ENCODE results near the gene SOX10. TPM values are rescaled to one million over a fixed set of nuclear protein-coding genes. Genes with fewer than 3 reads are reported as not detected.
A peak's percentile ranks its signal among the peaks of the same experiment; 100 is the strongest.

The SOX10 gene
- total and polyA plus RNA-seq, 2 of the 13 experiments (the other 11 are each of a cell fraction or from before 2014, with no cell fraction given), result not detected

DNA sequence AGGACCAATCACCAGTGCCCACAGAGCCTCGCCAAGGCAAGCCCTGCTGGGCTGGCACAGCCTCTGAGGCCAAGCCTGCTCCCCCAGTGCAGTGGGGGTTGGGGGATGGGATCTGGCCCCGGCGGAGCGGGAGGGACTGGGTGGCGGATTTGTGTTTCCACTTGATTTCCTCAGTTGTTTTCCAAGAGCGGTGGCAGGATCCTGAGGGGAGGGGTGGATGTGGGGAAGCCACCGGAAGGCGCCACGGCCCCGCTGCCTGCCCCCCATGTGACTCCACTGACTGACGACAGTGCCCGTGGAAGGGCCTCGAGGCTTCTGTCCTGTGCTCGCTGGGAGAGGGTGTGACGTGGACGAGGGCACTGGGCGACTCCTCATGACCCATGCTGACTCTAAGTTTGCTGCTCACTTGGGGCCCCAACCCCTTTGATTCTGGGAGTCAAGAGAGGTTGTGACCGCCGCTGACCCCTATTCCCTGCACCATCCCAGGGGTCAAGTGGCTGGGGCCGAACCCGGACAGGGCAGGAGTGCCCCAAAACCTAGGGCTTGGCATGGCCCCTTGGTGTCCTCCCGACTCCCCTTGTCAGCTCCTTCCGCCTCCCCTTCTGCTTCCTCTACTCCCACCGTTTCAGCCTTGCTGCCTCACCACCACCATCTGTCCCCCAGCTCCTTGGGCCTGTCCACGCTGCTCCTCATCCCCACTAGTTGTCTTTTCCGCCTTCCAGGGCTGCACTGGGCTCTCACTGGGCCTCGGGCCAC lies 49.3 kb upstream of the SOX10 start:
- Histone ChIP-seq H3K27ac (ENCODE audit: extremely low read length, insufficient read depth, low read length) (no peak overlapping the region), H3K4me1 (ENCODE audit: insufficient read depth, low read length) (peaks cover 83% of the 10 kb centered on the region), H3K4me3 (replicated peaks in 1 of 3; ENCODE audit: insufficient read depth in 1 of 3, low read depth in 2 of 3, low read length in 3 of 3) (no peak overlapping the region), H4K20me1 (ENCODE audit: insufficient read depth, low read length) (no peaks in the 10 kb centered on the region), H3K4me2 (ENCODE audit: low read depth, low read length) (peak overlapping the region; percentile 55; the same call in 1 of the 2 replicates), H2AFZ (ENCODE audit: low read length) (no peak overlapping the region), H3K9me3 (ENCODE audit: low read length) (no peaks in the 10 kb centered on the region), H3K79me2 (ENCODE audit: insufficient read depth, low read length) (no peaks in the 10 kb centered on the region), H3K27me3 (ENCODE audit: control insufficient read depth in 1 of 2, insufficient read depth in 2 of 2, low read length in 2 of 2) (peaks cover 0 to 41% of the 10 kb centered on the region in 2 experiments; a peak in 3 of 5 replicates), H3K9ac (ENCODE audit: insufficient read depth, low read depth, low read length) (no peak overlapping the region), H3K36me3 (replicated peaks in 1 of 2; ENCODE audit: control insufficient read depth in 1 of 2, insufficient read depth in 2 of 2, low read length in 2 of 2) (no peaks in the 10 kb centered on the region)
- ChIA-PET POLR2A (no interaction called here), CTCF (ENCODE audit: low intra/inter-chr PET ratio, low total read pairs) (no interaction called here)
- in situ Hi-C loops (cut with HindIII; ENCODE audit: extremely low pct_ligation_motif_present, low pct_unique_long_range_greater_than_20kb), result no loop called here
- ATAC-seq (no peak), DNase-seq (ENCODE audit: low spot score) (no peak), FAIRE-seq (no peak)
- TF ChIP-seq ZNF567 (CRISPR knock-in tag; IDR thresholded peaks at IDR 0.05; ENCODE audit: borderline replicate concordance) (no peak), NR0B2 (CRISPR knock-in tag; IDR thresholded peaks at IDR 0.05) (no peak), SIX1 (CRISPR knock-in tag; IDR thresholded peaks at IDR 0.05; ENCODE audit: borderline replicate concordance) (no peak), KLF13 (CRISPR knock-in tag; IDR thresholded peaks at IDR 0.05) (no peak), FOXP1 (IDR thresholded peaks at IDR 0.05) (no peak), FOXP1 (CRISPR knock-in tag; IDR thresholded peaks at IDR 0.05) (no peak), ARNTL (CRISPR knock-in tag; IDR thresholded peaks at IDR 0.05) (no peak), ZNF17 (CRISPR knock-in tag; IDR thresholded peaks at IDR 0.05) (no peak), FOSL1 (CRISPR knock-in tag; IDR thresholded peaks at IDR 0.05; ENCODE audit: borderline replicate concordance) (no peak), RAD51 (IDR thresholded peaks at IDR 0.05; ENCODE audit: borderline replicate concordance) (no peak), E2F2 (CRISPR knock-in tag; IDR thresholded peaks at IDR 0.05; ENCODE audit: borderline replicate concordance) (no peak), PHF21A (CRISPR knock-in tag; IDR thresholded peaks at IDR 0.05) (no peak), KLF11 (CRISPR knock-in tag; IDR thresholded peaks at IDR 0.05) (no peak), NFYB (CRISPR knock-in tag; IDR thresholded peaks at IDR 0.05) (no peak), ZNF432 (CRISPR knock-in tag; IDR thresholded peaks at IDR 0.05; ENCODE audit: borderline replicate concordance) (no peak), ZNF597 (CRISPR knock-in tag; IDR thresholded peaks at IDR 0.05) (no peak), ZNF274 (CRISPR knock-in tag; IDR thresholded peaks at IDR 0.05) (no peak), ZNF446 (CRISPR knock-in tag; IDR thresholded peaks at IDR 0.05) (no peak)
- BruUV-seq (replicated peaks), result no TSS peak
- 83% methylated on average over 18 of the region's 27 CpGs for WGBS (ENCODE audit: low lambda C conversion rate)
- intact Hi-C loops (cut with micrococcal nuclease; ENCODE audit: unreplicated experiment), result no loop called here

Measured in HepG2 (cell line).